HEK293 (cell line): ENCODE data around the gene TTC12.

Source experiments
- CTCF ChIP-seq: fragments of 450-650 bp; formaldehyde crosslinking; IDR thresholded peaks from 2 replicates; pipeline ENCODE4 v1.5.1; 2016; ENCODE audit warnings: missing biosample characterization, missing genetic modification characterization
- KLF10 ChIP-seq: fragments of 450-650 bp; IDR thresholded peaks from 2 replicates; pipeline ENCODE4 v1.5.1; 2018; ENCODE audit warnings: missing biosample characterization, mild to moderate bottlenecking, missing genetic modification characterization
- PRDM10 ChIP-seq: fragments of 450-650 bp; formaldehyde crosslinking; IDR thresholded peaks from 2 replicates; pipeline ENCODE4 v1.5.1; 2016; ENCODE audit warnings: missing biosample characterization, missing genetic modification characterization
- SP2 ChIP-seq: fragments of 450-650 bp; formaldehyde crosslinking; IDR thresholded peaks from 2 replicates; pipeline ENCODE4 v1.5.1; 2016; ENCODE audit warnings: missing biosample characterization, missing genetic modification characterization
- ZBTB44 ChIP-seq: fragments of 450-650 bp; IDR thresholded peaks from 2 replicates; pipeline ENCODE4 v1.5.1; 2018; ENCODE audit warnings: missing biosample characterization, mild to moderate bottlenecking, missing genetic modification characterization
- ZBTB8A ChIP-seq: fragments of 450-650 bp; formaldehyde crosslinking; IDR thresholded peaks from 2 replicates; pipeline ENCODE4 v1.5.1; 2016; ENCODE audit warnings: missing biosample characterization, missing genetic modification characterization
- ZNF514 ChIP-seq: fragments of 450-650 bp; formaldehyde crosslinking; IDR thresholded peaks from 2 replicates; pipeline ENCODE4 v1.5.1; 2016; ENCODE audit warnings: missing biosample characterization, missing genetic modification characterization
- ZNF529 ChIP-seq: fragments of 450-650 bp; formaldehyde crosslinking; IDR thresholded peaks from 2 replicates; pipeline ENCODE4 v1.5.1; 2017; ENCODE audit warnings: missing genetic modification characterization, missing biosample characterization; ENCODE audit not compliant: insufficient replicate concordance
- ZNF701 ChIP-seq: fragments of 450-650 bp; formaldehyde crosslinking; IDR thresholded peaks from 2 replicates; pipeline ENCODE4 v1.5.1; 2016; ENCODE audit warnings: missing biosample characterization, missing genetic modification characterization
- TF ChIP-seq, protein P1 (sequence below): fragments of 450-650 bp; formaldehyde crosslinking; IDR thresholded peaks from 2 replicates; pipeline ENCODE4 v1.5.1; 2016; ENCODE audit warnings: missing biosample characterization, missing genetic modification characterization, low read depth

- no peak for TF ChIP-seq CTCF (tag by site-specific recombination)
- no peak for TF ChIP-seq KLF10 (tag by site-specific recombination)
- no peak for TF ChIP-seq ZNF514
- TF ChIP-seq SP2 (tag by site-specific recombination): no peak
- TF ChIP-seq ZNF529 (tag by site-specific recombination): no peak
- TF ChIP-seq PRDM10 (tag by site-specific recombination): no peak
- no peak for TF ChIP-seq ZBTB8A (tag by site-specific recombination)
- no peak for TF ChIP-seq ZNF701
- no peak for TF ChIP-seq ZBTB44
- TF ChIP-seq, protein P1, sequence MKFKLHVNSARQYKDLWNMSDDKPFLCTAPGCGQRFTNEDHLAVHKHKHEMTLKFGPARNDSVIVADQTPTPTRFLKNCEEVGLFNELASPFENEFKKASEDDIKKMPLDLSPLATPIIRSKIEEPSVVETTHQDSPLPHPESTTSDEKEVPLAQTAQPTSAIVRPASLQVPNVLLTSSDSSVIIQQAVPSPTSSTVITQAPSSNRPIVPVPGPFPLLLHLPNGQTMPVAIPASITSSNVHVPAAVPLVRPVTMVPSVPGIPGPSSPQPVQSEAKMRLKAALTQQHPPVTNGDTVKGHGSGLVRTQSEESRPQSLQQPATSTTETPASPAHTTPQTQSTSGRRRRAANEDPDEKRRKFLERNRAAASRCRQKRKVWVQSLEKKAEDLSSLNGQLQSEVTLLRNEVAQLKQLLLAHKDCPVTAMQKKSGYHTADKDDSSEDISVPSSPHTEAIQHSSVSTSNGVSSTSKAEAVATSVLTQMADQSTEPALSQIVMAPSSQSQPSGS (tag by site-specific recombination): no peak
Measured at GRCh38 chr11:113415343-113415742, 101.0 kb downstream of the TTC12 start.
